ENCODE data around the gene FAM177A1. TPM values are rescaled to one million over a fixed set of nuclear protein-coding genes. Genes with fewer than 3 reads are reported as not detected.

The FAM177A1 gene
- total and polyA plus RNA-seq, 7 donors, result 26.3 to 171 (median 61.5) TPM

DNA sequence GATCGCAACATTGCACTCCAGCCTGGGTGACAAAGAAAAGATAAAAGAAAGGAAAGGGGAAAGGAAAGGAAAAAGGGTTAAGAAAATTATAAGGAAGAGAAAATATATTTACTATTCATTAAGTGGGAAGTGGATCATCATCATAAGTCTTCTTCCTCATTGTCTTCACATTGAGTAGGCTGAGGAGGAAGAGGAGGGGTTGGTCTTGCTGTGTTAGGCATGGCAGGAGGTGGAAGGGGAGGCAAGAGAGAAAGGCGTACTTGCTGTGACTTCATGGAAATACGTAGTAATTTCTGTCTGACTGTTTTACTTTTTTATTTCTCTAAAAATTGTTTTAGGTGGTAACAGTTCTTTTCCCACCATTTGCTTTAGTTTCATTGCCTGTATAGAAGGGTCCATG is 26.2 kb downstream of the FAM177A1 start:
- Histone ChIP-seq H3K36me3 (peaks cover 0 to 63% (median 9%) of the 10 kb centered on the region in 4 donors), H3K4me1 (no peaks in the 10 kb centered on the region), H3K4me3 (no peak overlapping the region), H3K27me3 (no peaks in the 10 kb centered on the region), H3K9me3 (no peaks in the 10 kb centered on the region), H3K27ac (no peak overlapping the region)
- no peak for TF ChIP-seq EP300 (IDR thresholded peaks at IDR 0.05)
- 96 to 98% methylated on average over 3 of the region's 3 CpGs for WGBS, 2 donors
- DNase-seq, result no peak
- intact Hi-C loops (cut with DNase I), result no loop called here

GRCh38 chr14:35073486-35073885 is 27.4 kb downstream of the FAM177A1 start:
- TF ChIP-seq POLR2A (IDR thresholded peaks at IDR 0.05), result no peak
- no peak for TF ChIP-seq EP300 (IDR thresholded peaks at IDR 0.05)
- TF ChIP-seq CTCF (IDR thresholded peaks at IDR 0.05), result no peak
- no peak for TF ChIP-seq POLR2AphosphoS5 (IDR thresholded peaks at IDR 0.05)
- WGBS, 2 donors, result 96 to 98% methylated on average over 1 of the region's 1 CpG
- intact Hi-C loops (cut with DNase I), result no loop called here
- H3K4me1 ChIP-seq, result no peaks in the 10 kb centered on the region
- peaks cover 0 to 64% (median 8%) of the 10 kb centered on the region in 4 donors for H3K36me3 ChIP-seq
- no peak overlapping the region for H3K27ac ChIP-seq
- H3K27me3 ChIP-seq, result no peaks in the 10 kb centered on the region
- H3K4me3 ChIP-seq, result no peak overlapping the region
- no peak for DNase-seq
- H3K9me3 ChIP-seq, result no peaks in the 10 kb centered on the region

DNA sequence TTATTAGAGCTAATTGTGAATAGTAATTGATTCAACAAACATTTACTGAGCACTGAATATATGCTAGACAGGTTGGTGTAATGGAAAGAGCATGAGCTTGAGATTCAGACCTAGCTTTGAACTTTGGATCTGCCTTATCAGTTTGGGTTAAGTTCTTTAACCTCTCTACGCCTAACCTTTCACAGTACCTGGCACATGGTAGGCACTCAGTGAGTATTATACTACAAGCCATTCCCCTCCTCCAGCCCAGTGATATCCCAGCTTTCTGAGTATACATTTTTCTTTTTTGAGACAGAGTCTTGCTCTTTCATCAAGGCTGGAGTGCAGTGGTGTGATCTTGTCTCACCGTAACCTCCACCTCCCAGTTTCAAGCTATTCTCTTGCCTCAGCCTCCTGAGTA is 32.0 kb downstream of the FAM177A1 start:
- intact Hi-C loops (cut with DNase I), result no loop called here
- DNase-seq, result no peak
- H3K27me3 ChIP-seq, result no peaks in the 10 kb centered on the region
- no peaks in the 10 kb centered on the region for H3K9me3 ChIP-seq
- TF ChIP-seq EP300 (IDR thresholded peaks at IDR 0.05), result no peak
- no peak for TF ChIP-seq POLR2AphosphoS5 (IDR thresholded peaks at IDR 0.05)
- no peak for TF ChIP-seq POLR2A (IDR thresholded peaks at IDR 0.05)
- TF ChIP-seq CTCF (IDR thresholded peaks at IDR 0.05), result no peak
- peaks cover 0 to 76% (median 18%) of the 10 kb centered on the region in 4 donors for H3K36me3 ChIP-seq
- no peak overlapping the region for H3K4me3 ChIP-seq
- H3K4me1 ChIP-seq, result no peaks in the 10 kb centered on the region
- WGBS, 2 donors, result 57 to 87% methylated on average over 2 of the region's 2 CpGs
- no peak overlapping the region for H3K27ac ChIP-seq

DNA sequence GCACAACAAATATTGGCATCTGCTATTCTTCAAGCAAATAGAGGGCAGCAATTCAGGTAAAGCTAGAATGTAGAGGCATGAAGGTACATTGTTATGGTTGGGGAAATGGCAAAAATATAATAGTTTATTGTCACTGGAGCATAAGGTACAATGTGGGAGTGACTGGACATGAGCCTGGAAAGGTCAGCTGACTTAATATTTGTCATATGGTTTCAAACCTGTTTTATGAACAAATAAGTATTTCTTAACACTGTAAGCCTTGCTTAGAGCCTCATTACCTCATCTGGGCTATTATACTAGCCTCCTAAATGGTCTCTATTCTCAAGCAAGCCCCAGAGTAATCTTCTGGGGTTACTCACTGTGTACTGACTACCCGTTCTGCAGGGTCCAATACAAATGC is 33.7 kb downstream of the FAM177A1 start:
- H3K36me3 ChIP-seq, result peaks cover 0 to 82% (median 24%) of the 10 kb centered on the region in 4 donors
- no peak overlapping the region for H3K27ac ChIP-seq
- DNase-seq, result no peak
- intact Hi-C loops (cut with DNase I), result no loop called here
- no peaks in the 10 kb centered on the region for H3K27me3 ChIP-seq
- 62 to 86% methylated on average over 1 of the region's 1 CpG for WGBS, 2 donors
- no peaks in the 10 kb centered on the region for H3K9me3 ChIP-seq
- no peaks in the 10 kb centered on the region for H3K4me1 ChIP-seq
- no peak overlapping the region for H3K4me3 ChIP-seq
- TF ChIP-seq POLR2AphosphoS5 (IDR thresholded peaks at IDR 0.05), result no peak
- TF ChIP-seq EP300 (IDR thresholded peaks at IDR 0.05), result no peak
- TF ChIP-seq CTCF (IDR thresholded peaks at IDR 0.05), result no peak
- no peak for TF ChIP-seq POLR2A (IDR thresholded peaks at IDR 0.05)

GRCh38 chr14:35083530-35084150 is 37.6 kb downstream of the FAM177A1 start:
- 40 to 83% methylated on average over 8 of the region's 8 CpGs for WGBS, 2 donors
- H3K9me3 ChIP-seq, result no peaks in the 10 kb centered on the region
- H3K4me1 ChIP-seq, result no peaks in the 10 kb centered on the region
- H3K27ac ChIP-seq, result no peak overlapping the region
- no peak overlapping the region for H3K4me3 ChIP-seq
- intact Hi-C loops (cut with DNase I), result no loop called here
- TF ChIP-seq POLR2AphosphoS5 (IDR thresholded peaks at IDR 0.05) (no peak), CTCF (IDR thresholded peaks at IDR 0.05) (no peak), EP300 (IDR thresholded peaks at IDR 0.05) (no peak), POLR2A (IDR thresholded peaks at IDR 0.05) (no peak)
- H3K27me3 ChIP-seq, result no peaks in the 10 kb centered on the region
- DNase-seq, result no peak
- H3K36me3 ChIP-seq, result peaks cover 0 to 98% (median 34%) of the 10 kb centered on the region in 4 donors

Data from sigmoid colon (tissue), 7 donors.